Measurements from ENCODE around the gene AP3M1.
A peak's percentile ranks its signal among the peaks of the same experiment; 100 is the strongest.
"Not testable (repeated sequence)": the region's sequence is repeated elsewhere in the genome, so short reads cannot be mapped to it uniquely, and the experiment has no call there.

AP3M1 gene

DNA sequence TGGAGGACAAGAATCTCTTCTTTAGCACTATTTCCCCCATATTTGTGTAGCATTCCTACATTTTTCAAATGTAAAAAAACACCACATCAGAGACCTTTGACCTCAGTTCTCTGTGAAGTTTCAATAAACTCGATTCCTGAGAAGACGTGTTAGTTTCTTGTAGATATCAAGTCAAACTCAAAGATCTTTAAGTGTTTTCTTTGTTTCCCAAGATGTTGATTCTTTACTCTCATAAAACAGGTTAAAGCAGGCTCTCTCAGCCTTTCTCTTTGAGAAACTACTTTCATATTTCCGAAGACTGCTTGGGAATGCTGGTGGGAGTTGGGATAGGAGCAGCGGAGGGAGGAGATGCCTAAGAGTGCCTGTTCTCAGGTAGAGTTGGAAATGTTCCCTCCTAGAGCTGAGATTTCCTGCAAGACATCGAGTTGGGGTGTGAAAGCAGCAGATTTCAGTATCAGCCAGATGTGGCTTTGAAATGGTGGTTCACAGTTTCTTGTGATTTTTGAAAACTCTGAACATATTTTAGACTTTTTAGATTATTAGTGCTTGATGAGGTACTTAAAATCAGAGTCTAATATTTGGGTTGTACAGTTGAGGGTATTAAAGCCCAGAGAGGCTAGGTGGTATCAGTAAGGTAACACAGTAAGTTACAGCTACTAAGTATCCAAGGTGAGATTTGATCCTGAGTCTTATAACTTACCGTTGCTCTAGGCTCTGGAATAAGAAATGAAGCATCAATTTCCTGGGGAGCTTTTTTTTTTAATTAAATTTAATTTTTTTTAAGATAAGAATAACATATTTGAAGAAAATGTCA is 14.3 kb upstream of the AP3M1 start:
- no peak for DNase-seq

DNA sequence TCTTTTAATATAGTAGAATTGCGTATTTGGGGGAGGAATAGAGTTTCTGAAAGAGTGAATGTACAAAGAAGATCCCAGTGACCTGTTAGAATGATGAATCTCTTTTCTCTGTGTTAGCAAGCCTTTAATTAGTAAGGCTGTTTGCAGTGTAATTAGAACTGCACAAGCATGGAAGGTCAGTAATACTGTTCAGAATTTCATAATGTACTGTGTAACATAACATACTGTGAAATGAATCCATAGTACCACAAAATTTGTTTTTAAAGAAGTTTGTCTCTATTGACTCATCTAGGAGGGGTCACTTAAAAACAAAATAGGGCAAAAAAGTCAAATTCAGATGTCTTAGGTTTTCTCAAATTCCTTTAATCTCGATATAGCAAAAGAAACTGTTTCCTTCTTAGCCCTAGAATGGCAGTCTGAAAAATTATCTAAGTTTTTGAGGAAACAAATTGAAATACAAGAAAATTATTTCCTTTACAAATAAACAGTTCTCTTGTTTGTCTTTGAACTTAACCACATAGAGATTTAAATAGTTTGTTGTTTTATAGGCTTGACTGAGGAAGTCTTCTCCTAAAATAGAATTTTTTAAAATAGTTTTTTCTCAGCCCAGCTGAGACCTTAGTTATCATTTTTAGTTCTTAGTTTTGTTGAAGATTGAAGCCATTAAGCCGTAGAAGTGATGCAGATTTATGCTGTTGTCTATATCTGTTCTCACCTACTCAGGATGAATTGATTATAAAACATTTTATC is 12.9 kb upstream of the AP3M1 start:
- no peak for DNase-seq

DNA sequence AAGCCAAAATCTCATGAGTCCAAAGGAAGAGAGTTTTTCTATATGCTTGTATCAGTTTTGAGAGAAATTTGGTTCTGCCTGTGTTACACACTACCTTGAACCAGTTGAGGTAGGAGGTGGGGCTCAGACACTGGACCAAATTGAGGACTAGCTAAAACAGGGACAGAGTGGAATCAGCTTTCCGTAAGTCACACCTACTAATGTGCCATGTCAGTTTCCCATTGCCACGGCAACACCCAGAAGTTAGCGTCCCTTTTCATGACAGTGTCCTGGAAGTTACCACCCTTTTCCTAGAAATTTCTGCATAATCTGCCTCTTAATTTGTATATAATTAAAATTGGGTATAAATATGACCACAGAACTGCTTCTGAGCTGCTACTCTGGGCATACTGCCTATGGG is 9.4 kb upstream of the AP3M1 start:
- no peak for DNase-seq

DNA sequence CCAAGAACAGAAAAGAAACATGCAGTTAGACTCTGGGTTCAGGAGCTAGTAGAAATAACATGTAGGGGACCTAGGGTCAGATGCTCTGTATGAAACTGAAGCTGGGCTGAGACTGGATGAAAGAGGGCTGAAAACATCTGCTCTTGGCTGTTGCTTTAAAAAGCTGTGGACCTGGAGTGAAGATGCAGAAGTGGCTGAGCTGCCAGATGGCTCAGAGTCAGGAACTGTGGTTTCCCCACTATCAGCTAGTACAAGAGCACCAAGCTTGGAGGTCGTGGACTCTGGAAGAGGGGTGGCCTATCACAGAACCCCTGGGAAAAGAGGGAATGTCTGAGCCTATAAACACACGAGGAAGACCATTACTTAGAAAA is 6.3 kb upstream of the AP3M1 start:
- no peak for DNase-seq

DNA sequence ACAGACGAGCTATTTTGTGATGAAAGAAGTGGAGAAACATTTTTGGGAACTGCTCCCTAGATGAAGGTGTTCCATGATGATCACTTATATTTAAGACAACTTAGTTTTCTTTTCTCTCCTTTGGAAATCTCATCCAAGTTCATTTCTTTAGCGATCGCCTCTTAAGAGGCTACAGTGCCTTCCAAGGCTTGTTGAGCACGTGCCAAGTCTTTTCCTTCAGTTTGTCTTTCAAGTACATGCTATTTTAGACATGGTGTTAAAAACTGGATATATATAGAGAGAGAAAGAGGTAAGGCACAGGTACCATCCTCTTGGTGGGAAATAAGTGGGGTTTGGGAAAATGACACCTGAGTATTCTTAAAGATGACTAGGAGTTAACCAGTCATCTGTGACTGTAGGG is 3.0 kb upstream of the AP3M1 start:
- DNase-seq = no peak

DNA sequence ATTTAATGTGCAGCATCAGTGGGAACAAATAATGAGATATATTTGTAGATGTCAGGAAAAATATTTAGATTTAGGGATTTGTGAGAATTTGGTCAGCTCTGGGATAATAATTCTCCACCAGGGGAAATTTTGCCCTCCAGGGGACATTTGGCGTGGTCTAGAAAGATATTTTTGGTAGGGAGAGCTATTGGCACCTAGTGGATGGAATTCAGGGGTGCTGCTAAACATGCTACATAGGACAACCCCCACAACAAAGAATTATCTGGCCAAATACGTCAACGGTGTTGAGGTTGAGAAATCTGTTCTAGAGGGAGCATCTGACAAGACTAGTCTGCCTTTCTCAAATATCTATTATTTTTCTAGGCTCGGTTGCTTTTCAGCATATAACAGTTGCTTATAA is 2.5 kb upstream of the AP3M1 start:
- no peak for DNase-seq

DNA sequence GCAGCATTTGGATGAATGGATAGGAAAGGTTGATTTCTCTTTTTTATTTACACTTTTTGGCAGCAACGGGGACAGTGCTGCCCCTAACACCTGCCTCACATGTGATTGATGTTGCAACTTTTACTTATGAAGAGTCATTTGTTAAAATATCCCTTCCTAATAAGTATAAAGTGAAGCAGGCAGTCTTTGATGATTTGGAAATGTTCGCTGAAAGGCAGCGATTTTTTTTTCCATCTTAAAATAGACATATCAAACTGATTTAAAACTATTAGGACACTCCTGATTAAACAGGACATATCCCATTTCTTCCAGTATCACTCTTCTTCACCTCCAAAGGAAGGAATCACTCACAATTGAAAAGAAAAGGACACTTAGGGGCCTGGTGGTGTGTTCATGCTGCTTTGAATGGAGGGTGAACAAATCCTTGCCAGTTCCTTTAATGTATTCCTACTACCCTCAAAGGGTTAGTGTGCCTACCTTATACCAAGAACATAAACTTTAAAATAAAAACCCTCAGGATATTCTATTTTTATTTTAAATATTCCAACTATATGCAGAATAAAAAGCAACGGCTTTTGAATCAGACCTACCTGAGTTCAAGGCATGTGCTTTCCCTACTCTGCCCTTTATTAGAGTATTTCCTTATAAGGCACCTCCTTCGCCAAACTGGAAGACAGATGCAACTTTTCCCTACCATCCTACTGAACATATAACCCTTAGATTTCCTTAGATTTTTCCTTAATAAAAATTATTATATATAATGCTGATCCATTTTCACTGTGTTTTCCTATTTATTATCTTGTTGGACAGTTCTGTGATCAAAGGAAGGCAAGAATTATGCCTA is 1.5 kb upstream of the AP3M1 start:
- no peak for DNase-seq

DNA sequence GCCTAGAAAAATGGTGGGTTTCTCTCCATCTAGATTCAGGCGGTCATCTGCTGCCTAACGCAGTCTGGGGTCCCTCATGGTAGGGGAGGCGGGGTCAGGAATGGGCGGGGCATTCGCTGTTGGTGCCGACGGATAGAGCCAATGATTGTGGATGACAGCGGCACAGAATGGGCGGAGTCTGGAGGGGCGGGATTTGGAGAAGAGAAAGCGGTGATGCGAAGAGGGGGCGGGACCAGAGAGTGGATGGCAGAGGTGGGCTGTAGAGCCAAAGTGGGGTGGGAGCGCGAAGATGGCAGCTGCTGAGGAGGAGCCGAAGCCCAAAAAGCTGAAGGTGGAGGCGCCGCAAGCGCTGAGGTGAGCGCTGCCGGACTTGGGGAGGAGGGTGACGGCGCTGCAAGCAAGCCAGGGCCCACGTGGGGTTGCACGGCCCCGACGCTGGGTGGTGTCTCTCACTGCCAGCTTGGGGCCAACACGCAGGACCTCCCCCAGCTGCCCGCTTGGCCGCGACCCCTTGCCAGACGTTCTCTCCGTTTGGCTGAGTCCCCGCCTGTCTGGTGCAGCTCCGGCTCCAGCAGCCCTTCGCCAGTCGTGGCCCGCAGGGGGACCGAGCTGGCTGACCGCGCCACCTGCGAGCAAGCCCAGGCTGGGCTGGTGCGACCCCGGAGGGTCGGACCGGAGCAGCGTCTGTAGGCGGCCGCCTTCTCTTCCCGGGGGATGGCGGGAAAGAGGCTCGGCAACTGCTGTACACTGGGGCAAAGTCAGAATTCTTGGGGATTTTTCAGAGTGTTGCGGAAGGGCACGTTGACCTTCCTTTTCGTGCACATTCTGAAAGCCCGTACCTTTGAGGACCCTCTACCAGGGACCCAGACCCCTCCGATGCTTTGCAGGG is 606 bp upstream of the AP3M1 start, which contains the start of gene ADK:
ADK (plus strand) TSS at position 232 of the 889 bp plus-strand sequence; CDS start at position 290, 58 bp downstream.
- peak; percentile 98 for DNase-seq

DNA sequence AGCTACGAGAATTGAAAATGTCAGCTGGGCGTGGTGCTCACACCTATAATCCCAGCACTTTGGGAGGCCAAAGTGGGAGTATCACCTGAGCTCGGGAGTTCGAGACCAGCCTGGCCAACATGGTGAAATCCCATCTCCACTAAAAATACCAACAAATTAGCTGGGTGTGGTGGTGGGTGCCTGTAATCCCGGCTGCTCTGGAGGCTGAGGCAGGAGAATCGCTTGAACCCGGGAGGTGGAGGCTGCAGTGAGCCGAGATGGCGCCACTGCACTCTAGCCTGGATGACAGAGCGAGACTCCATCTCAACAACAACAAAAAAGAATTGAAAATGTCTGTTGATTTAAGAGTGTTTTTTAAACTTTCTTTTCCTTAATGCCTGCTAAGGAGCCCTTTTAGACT is 3.6 kb downstream of the AP3M1 start:
- not testable (repeated sequence) for DNase-seq

DNA sequence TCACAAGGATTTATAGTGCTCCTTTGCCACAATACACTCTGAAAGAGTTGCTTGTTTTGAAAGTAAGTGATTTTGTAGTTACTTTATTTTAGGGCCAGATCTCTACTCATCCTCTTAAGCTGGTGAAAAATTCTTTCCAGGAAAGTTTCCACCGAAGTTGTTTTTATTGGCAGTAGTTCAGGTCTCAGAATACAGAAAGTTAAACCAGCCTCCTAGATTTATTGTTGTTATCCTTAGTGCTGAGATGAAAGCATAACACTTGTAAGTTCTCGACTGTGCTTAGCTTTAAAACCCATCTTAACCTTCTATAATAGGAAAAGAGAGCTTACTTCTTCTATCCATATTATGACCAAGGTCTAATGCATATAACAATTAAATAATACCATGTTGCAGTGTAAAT is 5.5 kb downstream of the AP3M1 start:
- no peak for DNase-seq

DNA sequence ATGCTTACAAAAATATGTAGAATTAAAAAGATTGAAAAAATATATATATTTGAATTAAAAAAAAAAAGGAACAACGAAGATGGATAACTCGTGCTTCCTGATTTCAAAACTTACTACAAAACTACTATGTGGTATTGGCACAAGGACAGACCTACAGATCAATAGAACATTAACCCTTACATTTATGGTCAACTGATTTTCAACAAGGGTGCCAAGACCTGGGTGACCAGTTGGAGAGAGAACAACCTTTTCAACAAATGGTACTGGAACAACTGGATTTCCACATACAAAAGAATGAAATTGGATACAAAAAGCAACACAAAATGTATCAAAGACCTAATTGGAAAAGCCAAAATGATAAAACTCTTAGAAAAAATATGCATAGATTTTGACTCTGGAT is 10.1 kb downstream of the AP3M1 start:
- DNase-seq = no peak

DNA sequence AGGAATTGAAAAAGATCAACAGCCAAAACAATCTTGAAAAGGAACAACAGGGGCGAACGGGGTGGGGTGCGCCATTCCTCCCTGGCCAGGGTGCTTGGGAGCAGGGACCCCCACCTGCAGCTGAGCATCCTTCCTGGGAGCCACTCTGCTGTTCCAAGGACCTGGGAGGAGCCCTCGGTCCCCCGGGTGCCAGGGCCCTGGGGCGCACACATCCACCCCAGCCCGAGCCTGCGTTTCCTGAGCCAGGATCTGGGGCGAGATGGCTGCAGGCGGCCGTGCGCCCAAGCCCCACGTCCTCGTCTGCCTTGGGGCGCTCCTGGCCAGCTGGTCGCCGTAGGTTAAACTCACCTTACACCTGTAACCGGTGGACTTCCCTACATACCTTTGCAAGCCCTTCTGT is 10.6 kb downstream of the AP3M1 start:
- no peak for DNase-seq

DNA sequence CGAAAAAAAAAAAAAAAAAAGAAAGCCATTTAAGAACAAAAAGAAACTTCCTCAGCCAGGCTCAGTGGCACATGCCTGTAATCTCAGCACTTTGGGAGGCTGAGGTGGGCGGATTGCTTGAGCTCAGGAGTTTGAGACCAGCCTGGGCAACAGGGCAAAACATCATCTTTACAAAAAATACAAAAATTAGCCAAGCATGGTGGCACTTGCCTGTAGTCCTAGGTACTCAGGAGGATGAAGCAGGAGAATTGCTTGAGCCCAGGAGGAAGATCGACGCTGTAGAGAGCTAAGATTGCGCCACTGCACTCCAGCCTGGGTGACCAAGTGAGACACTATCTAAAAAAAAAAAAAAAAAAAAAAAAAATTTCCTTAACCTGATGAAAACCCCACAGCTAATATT is 12.0 kb downstream of the AP3M1 start:
- not testable (repeated sequence) for DNase-seq

DNA sequence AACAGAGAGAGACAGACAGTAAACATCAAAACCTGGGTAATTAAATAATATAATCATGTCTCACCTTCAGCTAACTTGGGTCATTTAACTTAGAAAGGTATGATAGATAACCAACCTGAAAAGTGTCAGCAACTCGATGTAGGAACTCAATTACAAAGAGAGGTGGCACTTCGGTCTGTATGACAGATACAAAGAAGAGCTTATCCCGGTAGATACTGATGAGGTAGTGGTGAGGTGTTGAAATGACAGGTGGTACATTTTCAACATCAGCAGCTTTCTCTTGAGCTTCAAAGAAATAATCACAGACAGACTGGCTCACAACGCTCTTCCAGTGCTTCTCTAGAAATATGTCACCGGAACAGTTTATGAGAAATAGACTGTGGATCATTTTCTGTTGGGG is 12.6 kb downstream of the AP3M1 start:
- no peak for DNase-seq

DNA sequence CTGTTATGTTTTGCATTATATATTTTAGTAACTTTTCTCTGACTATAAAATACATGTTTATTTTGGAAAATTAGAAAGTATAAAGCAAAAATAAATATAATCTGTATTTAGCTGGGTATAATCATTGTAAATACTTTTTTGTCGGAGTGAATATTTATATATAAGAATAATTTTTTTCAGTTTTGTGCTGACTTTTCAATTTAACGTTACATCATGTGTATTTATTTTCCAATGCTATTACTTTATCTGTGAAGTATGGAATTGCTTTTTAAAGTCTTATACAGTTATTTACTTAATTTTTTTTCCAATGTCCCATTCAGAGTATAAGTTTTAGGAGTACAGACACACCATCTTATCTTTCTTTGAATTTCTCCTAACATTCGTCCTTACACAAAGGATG is 15.2 kb downstream of the AP3M1 start:
- no peak for DNase-seq

DNA sequence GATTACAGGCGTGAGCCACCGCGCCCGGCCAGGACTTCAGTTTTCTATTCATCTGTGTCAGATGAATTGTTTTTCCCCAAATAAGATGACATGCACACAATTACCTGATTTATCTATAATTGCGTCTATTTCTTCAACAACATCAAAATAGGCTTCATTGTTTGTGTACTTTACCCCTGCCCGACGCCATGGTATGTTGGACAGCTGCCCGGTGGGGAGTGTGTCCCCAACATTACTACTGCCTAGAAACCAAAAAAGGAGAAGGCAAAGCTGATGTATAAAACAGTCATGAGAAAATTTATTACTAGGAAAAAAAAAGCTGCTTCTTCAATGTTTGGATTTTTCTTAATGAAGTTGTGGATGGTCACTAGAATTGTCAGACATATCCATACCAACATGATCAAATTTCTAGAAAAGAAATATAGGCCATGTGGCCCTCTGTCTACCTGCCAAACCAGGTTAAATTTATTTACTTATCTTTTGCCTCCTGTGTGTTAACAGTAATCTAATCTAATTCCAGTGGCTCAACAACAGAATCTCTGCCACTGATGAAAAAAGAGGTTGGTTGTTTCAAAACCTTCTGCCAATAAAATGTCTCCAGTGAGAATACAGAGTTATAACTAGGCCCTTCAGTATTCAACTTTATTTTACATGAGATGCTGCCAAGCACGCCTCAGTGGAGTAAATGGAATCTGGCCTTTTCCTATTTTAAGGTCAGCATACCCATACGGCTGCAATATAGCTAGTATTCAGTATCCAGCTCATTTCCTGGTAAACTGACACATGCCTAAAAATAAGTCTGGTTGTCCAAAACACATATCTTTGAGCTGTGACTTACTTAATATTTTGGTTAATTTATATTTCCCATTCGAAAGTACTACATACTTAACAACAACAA is 16.5 kb downstream of the AP3M1 start:
- no peak for DNase-seq

DNA sequence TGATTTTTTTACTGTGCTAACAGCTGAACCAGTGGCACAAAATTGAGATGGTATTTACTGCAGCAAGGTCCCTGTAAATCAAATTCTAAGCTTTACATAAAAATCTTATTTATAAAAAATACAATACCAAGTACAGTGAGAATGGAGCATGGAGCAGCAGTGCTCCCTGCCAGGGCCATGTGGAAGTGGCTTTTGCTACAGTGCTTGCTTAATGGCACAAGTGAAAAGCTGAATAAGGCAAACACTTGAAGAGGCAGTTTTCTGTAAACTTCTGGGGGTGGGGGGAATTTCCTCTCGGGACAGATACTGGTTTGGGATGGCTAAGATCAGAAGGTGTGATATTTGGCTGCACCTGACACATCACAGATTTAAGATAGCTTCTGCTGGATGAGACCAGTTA is 27.5 kb downstream of the AP3M1 start:
- DNase-seq = no peak

DNA sequence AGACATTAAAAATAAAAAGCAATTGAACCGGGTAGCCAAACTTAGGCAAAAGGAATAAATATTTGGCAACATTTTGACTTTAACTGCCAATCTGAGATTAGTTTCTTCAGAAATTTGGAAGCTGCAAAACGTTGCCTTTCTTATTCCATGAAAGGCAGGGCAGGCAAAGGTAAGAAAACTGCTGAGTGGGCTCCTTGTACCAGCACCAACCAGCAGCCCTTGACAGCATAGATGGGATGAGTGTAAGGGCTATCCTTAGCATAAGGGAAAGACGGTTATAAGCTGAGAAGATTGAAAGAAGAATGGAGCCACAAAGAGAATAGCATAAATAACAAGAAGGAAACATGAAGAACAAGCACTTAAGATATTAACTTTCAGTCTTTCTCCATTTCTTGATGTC is 28.6 kb downstream of the AP3M1 start:
- no peak for DNase-seq

DNA sequence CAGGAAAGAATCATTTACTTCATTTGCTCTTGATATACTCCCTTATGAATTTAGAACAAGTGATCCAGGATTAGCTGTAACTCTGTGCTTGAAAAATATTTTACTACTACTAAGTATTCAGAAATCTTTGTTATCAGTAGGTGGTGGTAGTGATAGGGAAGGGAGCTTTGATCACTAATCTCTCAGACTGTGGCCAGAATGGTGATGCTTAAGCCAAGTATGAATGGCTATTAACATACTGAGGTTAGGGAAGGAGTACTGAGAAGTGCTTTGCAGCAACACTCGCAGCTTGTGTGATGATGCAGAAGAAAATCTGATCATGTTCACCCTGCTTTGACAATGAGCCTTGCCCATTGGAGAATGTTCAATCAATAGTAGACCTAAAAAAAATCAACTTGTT is 29.3 kb downstream of the AP3M1 start:
- DNase-seq = no peak

DNA sequence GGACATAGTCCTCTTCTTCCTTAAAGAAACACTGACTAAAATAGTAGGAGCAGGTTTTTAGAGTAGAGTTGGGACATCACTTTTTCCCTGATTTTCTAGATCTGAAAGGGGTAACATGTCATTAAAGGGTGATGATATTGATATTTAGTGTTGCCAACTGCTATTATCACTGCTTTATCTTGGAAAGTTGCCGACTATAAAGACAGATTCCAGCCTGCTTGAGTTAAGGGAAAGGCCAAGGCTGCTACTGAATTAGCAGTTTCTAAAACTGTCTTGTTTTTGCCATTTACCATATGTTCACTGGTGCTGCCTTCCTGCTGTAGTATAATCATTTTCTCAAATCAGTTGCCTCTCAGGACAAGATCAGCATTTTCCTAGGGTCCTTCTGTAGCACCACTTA is 29.7 kb downstream of the AP3M1 start:
- no peak for DNase-seq

DNA sequence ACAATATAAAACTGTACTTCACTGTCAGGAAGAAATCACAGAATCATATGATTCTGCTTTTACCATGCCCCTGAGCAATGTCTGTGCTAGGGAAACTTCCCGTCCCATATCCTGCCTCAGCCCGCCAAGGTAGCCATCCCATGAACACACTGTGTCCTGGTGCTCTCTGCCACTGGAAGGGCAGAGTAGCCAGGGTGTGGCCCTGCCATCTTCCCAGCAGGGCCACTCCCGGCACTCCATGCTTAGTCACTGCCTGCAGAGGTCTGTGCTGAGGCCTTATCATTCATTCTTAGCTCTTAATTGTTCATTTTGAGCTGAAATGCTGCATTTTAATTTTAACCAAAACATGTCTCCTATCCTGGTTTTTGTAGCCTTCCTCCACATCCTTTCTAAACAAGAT is 31.8 kb downstream of the AP3M1 start:
- DNase-seq = no peak
